Fibroblast of skin of back (primary cell): ENCODE results near the gene CFAP119. TPM values are rescaled to one million over a fixed set of nuclear protein-coding genes. Genes with fewer than 3 reads are reported as not detected.
A peak's percentile ranks its signal among the peaks of the same experiment; 100 is the strongest.
"Not testable (repeated sequence)": the region's sequence is repeated elsewhere in the genome, so short reads cannot be mapped to it uniquely, and the experiment has no call there.

Source experiments
- DNase-seq: peaks from one replicate; pipeline ENCODE4 v3.0.0-alpha.2; 2013
- polyA plus RNA-seq, 2 experiments: library from polyadenylated mRNA; unstranded; fragments of 120-200 nt; gene quantifications; one replicate each; pipeline ENCODE4 v1.2.1, GENCODE V29; 2013; ENCODE audit not compliant: insufficient read length in 2 of 2

Gene CFAP119
- 3.2 TPM for polyA plus RNA-seq (2013, experiment 1 of 2; ENCODE audit: insufficient read length)
- 1.4 TPM for polyA plus RNA-seq (2013, experiment 2 of 2; ENCODE audit: insufficient read length)

DNA sequence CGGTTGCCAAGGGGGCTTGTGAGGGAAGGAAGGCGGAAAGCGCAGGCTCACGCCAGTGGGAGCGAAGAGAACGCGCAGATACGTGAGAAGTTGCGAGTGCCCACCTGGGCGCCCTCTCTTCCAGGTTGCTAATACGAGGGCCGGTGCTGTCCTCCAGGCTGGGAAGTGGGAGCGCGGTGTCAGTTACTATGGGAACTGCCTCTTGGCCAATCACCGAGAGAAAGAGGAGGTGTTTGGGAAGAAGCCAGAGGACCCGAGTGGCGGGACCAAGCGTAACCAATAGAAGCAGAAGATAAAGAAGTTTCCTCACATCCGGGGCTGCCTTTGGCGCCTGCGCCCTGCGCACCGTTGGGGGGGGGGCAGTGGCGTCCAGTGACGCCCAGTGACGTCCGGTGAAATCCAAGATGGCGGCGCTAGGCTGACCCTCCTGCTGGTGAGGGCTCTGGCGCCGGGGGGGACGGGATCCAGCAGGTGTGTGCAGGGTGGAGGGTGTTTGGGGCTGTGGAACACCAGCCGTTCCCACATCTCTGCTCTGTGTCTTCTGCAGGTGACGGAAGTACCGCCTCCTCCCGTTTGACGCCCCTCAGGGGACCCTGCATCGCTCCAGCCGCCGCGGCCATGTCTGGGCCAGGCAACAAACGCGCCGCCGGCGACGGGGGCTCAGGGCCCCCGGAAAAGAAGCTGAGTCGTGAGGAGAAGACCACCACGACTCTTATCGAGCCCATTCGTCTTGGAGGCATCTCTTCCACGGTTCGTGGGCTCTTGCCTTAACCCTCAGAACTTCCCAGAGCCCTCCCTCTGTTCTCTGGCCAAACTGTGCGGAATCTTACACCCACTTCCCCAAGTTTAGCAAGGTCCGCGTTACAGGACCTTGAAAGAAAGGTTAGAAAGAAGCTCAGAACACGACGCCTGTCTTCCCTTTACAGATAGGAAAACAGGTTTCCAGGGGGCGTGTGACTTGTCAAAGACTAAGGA is at the start of gene CFAP119, which contains the start of gene RNF40:
CFAP119 (minus strand) TSS at position 135 of the 975 bp plus-strand sequence. CDS start 314 bp downstream, outside the sequence.
RNF40 (plus strand) TSS at position 395 of the 975 bp plus-strand sequence; CDS start at position 619, 224 bp downstream.
- peak; percentile 98 for DNase-seq

DNA sequence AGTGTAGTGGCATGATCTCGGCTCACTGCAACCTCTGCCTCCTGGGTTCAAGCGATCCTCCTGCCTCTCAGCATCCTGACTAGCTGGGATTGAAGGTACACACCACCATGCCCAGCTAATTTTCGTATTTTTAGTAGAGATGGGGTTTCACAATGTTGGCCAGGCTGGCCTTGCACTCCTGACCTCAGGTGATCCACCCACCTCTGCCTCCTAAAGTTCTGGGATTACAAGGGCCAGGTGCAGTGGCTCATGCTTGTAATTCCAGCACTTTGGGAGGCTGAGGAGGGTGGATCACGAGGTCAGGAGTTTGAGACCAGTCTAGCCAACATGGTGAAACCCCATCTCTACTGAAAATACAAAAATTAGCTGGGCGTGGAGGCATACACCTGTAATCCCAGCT is 47.8 kb upstream of the CFAP119 start:
- DNase-seq, result not testable (repeated sequence)

DNA sequence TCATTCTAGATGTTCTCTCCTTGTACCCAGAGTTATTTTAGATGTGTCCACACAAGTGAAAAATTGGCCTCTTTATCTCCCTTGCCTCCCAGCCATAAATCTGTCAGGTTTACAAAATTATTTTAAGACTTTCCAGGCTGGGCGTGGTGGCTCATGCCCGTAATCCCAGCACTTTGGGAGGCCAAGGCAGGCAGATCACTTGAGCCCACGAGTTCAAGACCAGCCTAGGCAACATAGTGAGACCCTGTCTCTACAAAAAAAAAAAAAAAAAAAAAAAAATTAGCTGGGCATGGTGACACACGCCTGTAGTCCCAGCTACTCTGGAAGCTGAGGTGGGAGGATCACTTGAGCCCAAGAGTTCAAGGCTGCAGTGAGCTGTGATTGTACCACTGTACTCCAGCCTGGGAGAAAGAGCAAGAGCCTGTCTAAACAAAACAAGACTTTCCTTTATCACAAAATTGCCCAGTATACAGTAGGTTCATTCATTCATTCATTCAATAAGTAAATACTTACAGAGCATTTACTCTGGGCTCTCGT is 47.1 kb upstream of the CFAP119 start:
- DNase-seq, result not testable (repeated sequence)

DNA sequence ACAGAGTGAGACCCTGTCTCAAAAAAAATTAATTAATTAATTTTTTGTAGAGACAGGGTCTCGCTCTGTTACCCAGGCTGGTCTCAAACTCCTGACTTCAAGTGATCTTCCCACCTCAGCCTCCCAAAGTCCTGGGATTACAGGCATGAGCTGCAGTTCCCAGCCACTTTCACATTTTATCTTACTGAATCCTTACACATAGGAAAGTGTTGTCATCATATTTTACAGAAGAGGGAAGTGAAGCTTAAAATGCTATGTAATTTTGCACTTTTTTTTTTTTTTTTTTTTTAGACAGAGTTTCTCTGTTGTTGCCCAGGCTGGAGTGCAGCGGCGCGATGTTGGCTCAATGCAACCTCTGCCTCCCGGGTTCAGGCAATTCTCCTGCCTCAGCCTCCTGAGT is 46.3 kb upstream of the CFAP119 start:
- no peak for DNase-seq

DNA sequence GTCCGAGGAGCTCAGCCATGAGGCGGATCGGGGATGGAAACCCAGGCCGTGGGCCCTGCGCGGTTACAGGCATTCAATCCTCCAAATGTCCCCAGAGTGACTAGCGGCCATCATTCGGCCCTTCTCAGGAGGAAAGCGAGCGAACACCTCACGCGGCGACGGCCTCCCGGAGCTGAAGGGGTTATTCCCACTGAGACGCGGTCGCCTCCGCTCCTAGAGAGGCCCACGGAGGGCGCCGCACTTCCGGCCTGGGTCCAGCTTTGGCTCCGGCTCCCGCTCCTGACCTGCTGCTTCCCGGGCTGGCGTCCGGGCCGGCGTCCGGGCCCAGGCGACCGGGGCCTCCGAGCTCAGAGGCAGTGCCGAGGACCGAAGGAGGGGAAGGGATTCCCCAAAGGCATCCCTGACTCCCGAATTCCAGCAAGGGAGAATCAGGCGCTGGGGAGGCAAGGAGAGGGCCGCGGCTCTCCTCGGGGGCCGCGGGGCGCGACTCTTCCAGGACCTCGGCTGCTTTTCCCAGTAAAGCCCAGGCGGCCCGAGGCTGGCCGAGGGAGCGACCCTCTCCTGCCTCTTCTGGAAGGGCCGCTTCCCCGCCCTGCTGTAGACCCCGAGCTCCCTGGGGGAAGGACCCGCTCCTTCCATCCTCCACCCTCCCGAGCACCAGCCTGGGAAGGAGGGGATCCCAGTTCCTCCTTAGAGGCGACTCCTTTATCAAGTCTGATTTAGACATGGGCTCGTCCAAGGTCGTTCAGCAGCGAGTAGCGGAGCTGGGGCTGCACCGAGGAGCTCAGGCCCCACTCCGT is 43.7 kb upstream of the CFAP119 start:
- peak; percentile 84 for DNase-seq

DNA sequence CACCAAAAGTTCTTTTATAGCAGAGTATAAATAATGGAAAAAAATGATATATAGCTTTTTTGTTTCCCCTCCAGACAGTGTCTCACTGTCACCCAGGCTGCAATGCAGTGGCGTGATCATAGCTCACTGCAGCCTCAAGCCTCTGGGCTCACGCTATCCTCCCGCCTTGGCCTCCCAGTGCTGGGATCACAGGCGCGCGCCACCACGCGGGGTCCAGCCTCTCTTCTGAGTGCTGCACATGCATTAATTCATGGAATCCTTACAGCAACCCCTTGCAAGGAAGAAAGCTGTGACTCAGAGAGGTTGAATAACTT is 43.2 kb upstream of the CFAP119 start:
- DNase-seq, result no peak

DNA sequence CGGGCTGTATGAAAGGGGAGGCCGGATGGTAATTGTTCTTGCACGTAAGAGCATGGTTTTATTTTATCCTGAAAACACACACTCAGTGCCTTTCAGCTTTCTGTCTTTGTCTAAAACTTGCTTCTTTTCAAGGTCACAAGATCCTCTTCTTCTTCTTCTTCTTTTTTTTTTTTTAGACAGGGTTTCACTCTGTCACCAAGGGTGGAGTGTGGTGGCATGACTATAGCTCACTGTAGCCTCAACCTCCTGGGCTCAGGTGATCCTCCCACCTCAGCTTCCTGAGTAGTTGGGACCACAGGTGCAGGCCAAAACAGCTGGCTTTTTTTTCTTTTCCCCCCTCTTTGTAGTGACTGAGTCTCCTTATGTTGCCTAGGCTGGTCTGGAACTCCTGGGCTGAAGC is 41.1 kb upstream of the CFAP119 start:
- no peak for DNase-seq

DNA sequence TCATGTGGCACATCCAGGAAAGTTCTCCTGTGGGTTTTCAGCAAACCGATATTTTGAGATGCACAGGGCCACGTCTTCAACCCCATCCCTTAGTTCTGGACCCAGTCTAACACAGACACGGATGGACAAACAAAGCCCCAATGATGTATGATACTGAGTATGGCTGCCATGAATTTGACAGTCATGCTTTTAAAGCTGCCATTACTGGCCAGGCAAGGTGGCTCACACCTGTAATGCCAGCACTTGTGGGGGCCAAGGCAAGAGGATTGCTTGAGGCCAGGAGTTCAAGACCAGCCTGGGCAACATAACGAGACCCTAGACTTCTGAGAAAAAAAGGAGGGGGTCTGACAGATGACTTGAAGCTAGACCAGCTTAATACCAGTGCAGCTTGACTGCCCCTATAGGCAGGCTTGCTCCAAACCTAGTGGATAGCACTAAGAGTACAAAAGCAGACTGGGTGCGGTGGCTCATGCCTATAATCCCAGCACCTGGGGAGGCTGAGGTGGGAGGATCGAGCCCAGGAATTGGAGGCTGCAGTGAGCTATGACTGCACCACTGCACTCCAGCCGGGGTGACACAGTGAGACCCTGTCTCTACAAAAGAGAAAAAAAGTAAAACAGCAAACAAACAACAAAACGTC is 35.9 kb upstream of the CFAP119 start:
- DNase-seq, result no peak

DNA sequence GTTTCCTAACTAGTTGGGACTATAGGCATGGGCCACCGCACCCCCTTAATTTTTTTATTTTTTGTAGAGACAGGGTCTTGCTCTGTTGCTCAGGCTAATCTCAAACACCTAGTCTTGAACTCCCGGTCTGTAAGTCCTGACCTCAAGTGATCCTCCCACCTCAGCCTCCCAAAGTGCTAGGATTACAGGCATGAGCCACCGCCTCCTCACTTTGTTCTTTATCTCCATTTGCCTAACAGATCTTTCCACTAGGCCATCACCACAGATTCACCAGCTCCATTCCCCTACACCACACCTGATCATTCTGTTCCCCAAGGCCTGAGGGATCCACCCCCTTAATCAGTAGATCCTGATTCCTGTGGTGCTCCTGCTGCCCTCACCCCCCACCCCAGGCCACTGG is 32.8 kb upstream of the CFAP119 start:
- no peak for DNase-seq

DNA sequence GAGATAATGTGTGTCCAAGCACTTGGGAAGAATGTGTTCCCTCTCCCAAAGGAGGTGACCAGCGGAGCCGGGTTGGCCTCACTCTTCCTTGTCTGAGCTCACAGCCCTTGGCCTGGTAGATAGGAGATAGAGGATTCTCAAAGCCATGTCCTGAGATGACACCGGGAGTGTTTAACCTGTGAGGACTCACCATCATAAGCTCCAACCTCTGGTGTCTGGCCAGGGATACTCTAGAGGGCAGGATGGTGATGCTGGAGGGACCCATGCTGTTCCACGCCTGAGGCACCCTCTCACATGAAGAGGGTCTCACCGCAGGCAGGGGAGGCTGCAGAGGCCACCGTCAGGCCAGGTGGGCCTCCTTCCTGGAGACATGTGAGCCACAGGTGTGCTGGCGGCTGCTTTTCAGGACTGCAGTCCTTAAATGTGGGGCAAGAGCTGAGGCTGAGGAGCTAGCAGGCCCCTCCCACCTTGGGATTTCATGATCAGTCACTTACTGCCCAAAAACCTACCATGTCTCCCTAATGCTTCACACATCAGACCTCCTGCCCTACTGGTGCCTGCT is 31.7 kb upstream of the CFAP119 start:
- DNase-seq, result no peak

DNA sequence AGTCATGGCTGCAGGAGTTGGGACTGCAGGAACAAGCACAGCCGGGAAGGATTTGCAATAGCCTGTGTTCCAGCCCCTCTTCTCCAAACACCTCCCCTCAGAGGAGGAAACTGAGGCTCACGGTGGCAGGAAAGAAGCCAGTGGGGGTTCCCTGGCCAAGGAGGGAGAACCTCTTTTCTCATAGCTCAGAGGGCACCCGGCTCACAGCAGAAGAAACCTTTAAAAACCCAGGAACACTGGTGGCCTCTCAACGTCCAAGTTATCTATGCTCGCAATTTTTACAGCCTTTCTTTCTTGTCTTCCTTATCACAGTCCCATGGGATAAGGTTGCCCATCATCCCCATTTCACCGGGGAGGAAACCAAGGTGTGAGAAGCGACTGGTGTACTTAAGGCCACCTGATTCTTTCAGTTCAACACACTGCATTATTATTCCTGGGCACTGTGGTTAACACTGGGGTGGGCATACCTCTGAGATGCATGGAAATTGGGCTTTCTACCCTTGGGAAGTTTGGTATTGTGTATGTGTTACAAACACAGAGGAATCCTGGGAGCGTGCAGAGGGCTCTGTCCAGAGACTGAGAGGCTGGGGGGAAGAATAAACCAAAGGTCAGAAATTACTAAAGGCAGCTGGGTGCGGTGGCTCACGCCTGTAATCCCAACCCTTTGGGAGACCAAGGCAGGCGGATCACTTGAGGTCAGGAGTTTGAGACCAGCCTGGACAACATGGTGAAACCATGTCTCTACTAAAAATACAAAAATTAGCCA is 25.9 kb upstream of the CFAP119 start:
- no peak for DNase-seq

DNA sequence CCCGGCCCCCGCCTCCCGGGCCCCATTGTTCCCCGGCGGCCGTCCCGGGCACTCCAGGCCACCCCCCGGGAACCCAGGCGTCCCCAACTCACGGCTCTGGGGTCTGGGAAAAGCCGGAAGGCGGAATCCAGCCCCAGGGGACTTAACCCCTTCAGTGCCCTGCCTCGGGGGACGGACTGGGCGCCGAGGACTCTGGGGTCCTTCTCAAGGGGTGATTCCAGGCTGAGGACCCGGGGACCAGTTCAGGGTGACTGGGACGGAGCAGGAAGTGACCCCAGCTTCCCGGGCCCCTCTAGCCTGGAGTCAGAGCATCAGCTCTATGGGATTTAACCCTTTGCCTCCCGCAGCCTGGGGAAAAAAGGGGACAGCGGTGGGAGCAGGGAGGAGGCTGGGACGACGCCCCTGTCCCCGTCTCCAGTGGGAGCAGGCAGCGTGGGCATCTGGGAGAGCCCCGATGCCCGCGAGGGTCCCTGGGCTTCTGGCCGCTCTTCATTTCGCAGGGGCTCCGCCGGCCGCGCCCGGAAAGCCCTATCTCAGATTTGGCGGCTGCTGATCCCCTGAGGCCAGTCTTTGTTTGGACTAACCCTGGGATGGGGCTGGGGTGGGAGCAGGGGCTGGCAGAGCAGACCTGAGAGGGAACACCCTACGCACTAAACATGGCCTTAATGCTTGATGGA is 25.2 kb upstream of the CFAP119 start, which contains the start of gene ZNF629:
ZNF629 (minus strand) TSS at position 270 of the 677 bp plus-strand sequence. CDS start 2,723 bp downstream, outside the sequence.
- DNase-seq, result peak; percentile 77

DNA sequence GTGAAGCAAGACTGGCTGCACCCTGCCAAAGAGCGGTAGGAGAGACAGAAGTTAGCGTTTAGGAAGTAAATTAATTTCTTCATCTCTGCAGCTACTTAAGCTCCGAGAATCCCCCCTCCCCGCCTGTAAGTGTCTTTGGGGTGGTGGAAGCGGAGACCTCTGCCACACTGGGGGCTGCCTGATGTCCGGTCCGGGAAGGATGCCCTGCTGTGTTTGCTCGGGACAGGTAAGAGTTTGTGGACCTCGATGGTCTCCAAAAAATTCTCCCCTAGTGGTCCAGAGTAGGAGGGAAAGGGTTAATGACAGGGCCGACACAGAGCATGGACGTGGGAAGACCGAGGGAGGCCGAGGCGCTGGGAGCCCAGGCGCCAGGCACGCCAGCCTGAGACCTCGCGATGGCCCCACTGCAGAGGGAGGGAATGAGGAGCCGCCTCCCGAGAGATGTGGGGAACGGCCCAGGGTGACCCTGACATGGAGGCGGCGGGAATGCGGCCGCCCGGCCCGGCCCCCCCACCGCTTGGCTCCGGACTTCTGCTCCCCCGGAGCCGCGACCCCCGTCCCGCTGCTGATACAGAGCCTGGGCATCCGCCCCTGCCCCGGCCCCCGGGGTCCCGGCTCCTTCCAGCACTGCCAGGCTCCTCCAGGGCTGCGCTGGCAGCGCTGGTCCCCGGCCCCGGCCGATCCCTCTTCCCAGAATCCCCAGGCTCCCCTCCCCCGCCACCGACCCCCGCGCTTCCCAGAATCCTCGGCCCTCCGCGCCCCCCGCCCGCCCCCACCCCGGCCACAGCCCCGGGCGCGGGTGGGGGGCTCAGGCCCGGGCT is 24.5 kb upstream of the CFAP119 start:
- DNase-seq, result peak; percentile 72

DNA sequence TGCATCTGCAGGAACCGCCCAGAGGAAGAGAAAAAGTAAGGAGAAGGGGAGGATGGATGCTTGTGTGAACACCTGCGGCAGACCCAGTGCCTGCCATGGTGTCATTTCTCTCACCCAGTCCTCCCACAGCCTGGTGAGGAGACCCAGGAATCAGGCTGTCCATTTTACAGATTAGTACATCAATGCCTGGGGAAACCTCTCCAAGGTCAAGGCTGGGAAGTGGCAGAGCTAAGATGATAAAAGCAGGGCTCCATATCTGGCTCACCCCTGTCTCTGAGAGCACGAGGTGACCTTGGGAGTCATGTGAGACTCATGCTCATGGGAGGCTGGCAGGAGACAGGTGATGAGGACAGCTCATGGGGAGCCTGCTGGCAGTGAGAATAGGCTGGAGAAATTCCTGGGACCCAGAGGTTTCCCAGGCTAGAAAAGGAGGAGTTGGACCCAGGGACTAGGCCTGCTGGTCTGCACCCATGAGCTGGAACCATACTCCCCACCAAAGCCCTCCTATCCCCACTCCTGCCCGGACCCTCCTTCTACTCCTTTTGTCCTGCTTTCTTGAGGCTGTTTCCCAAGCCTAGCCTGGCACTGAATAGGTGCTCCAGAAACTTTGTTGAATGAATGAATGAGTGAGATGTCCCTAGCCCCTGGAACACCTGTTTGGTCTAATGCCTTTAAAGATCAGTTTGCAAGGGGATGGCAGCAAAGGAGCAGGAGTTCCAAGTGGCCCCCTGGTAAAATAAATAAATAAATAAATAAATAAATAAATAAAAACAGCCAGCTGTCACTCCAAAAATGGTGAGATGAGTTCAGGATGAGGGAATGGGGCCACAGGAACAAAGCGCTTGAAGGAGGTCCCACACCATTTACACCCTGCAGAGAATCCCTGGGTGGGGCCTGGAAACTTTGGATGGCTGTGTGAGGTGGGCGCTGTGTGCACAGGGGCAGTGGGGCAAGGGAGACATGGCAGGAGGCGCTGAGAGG is 23.6 kb upstream of the CFAP119 start:
- DNase-seq, result no peak

DNA sequence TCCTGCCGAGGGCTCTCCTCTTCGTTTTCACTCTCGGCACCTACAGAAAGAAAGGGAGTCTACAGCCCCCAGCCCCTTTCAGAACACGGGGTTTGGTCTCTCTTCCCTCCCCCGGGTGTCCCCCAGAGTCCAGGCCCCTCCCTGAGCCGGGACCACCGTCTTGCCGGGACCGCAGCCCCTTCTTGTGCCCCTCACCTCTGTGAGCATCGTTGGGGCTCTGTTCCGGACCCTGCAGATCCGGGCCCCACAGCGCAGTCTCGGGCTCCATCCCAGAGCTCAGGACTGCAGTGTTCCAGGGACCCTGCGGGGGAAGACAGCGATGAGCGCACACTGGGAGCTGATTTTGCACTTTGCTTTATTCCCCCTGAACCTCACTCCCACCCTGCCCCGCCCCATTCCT is 22.4 kb upstream of the CFAP119 start:
- DNase-seq, result no peak

DNA sequence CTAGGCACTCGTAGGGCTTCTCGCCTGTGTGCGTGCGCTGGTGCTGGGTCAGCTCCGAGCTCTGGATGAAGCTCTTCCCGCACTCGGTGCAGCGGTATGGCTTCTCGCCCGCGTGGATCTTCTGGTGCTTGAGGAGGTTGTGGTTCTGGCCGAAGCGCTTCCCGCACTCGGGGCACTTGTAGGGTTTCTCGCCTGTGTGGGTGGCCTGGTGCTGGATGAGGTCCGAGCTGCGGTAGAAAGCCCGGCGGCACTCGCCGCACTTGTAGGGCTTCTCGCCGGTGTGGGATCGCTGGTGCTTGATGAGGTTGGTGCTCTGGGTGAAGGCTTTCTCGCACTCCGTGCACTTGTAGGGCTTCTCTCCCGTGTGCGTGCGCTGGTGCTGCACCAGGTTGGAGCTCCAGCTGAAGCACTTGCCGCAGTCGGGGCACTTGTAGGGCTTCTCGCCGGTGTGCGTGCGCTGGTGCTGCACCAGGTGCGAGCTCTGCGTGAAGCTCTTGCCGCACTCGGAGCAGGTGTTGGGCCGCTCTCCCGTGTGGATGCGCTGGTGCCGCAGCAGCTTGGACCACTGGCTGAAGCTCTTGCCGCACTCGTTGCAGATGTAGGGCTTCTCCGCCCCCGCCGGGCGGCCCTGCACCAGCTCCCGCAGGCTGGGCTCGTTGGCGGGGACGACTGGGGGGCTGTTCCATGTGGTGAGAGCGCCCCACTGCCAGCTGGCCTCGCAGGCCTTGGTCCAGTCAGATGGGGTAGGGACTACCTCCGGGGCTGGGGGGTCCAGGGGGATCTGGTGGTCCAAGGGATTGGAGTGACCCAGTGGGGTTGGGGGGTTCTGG is 21.6 kb upstream of the CFAP119 start:
- DNase-seq, result no peak
